T-cell (primary cell): ENCODE results near the gene TSHR. TPM values are rescaled to one million over a fixed set of nuclear protein-coding genes. Genes with fewer than 3 reads are reported as not detected.

Experiments used
- ATAC-seq, 4 experiments: fragments of 200-7000 bp in 3 of 4; fragments of 150-1000 bp in 1 of 4; cut with Tn5 transposase; replicated peaks in 1 of 4; 1 replicate in 3 of 4; 2 replicates in 1 of 4; pipeline ENCODE4 v1.10.0; 2021; ENCODE audit warnings: moderate library complexity in 3 of 4, mild to moderate bottlenecking in 2 of 4, moderate number of reproducible peaks in 1 of 4
- CTCF ChIA-PET, 2 donors: fragments of 300-600 bp; sonication (Branson Sonifier 250); formaldehyde crosslinking; loops; one replicate each; lab custom pipeline; 2022; ENCODE audit warnings: antibody characterized with exemption in 2 of 2; lab: Charles Lee
- POLR2A ChIA-PET, 2 donors: fragments of 300-600 bp; sonication (Branson Sonifier 250); formaldehyde crosslinking; loops; one replicate each; lab custom pipeline; 2022; ENCODE audit warnings: antibody characterized with exemption in 2 of 2; lab: Charles Lee
- DNase-seq, 35 experiments: peaks; one replicate each; pipeline versions ENCODE4 v3.0.0 to v3.0.0-alpha.2; 2013 to 2023
- H3K27ac ChIP-seq: one replicate; pipeline ENCODE4 v1.5.1; 2013; ENCODE audit warnings: low read length
- H3K27me3 ChIP-seq, 2 experiments: replicated peaks in 1 of 2; 1 replicate in 1 of 2; 2 replicates in 1 of 2; pipeline versions ENCODE4 v1.6.1 to v1.7.0; 2013; ENCODE audit warnings: low read length in 1 of 2, mixed read lengths in 1 of 2; ENCODE audit not compliant: control insufficient read depth in 2 of 2, insufficient read depth in 2 of 2; ENCODE audit errors: extremely low read depth in 1 of 2
- H3K36me3 ChIP-seq, 2 donors: 1 replicate in 1 of 2; 2 replicates in 1 of 2; pipeline versions ENCODE4 v1.6.1 to v1.7.0; 2013; ENCODE audit warnings: low read length in 1 of 2; ENCODE audit not compliant: control insufficient read depth in 2 of 2, insufficient read depth in 1 of 2; ENCODE audit errors: extremely low read depth in 1 of 2
- H3K4me1 ChIP-seq, 2 experiments: 1 replicate in 1 of 2; 2 replicates in 1 of 2; pipeline versions ENCODE4 v1.6.1 to v1.7.0; 2013; ENCODE audit warnings: low read length in 2 of 2, mixed read lengths in 1 of 2; ENCODE audit not compliant: insufficient read depth in 2 of 2, control insufficient read depth in 1 of 2; ENCODE audit errors: extremely low read depth in 1 of 2
- H3K4me3 ChIP-seq, 2 donors: 1 replicate in 1 of 2; 2 replicates in 1 of 2; pipeline versions ENCODE4 v1.5.1 to v1.7.0; 2013; ENCODE audit warnings: mild to moderate bottlenecking in 2 of 2, low read length in 1 of 2, moderate library complexity in 1 of 2; ENCODE audit not compliant: control insufficient read depth in 1 of 2; ENCODE audit errors: extremely low read depth in 1 of 2
- H3K9me3 ChIP-seq: 2 replicates; pipeline ENCODE4 v1.7.0; 2013
- H3K27ac Mint-ChIP-seq, 2 donors: one replicate each; pipeline ENCODE4 v1.8.0; 2020 to 2021; ENCODE audit warnings: mild to moderate bottlenecking in 2 of 2, mixed read lengths in 2 of 2
- H3K27me3 Mint-ChIP-seq, 2 donors: one replicate each; pipeline ENCODE4 v1.8.0; 2021 to 2022; ENCODE audit warnings: mixed read lengths in 2 of 2
- H3K36me3 Mint-ChIP-seq: one replicate; pipeline ENCODE4 v1.8.0; 2021; ENCODE audit warnings: mixed read lengths
- H3K4me1 Mint-ChIP-seq, 3 donors: one replicate each; pipeline ENCODE4 v1.8.0; 2020 to 2022; ENCODE audit warnings: mixed read lengths in 3 of 3, mild to moderate bottlenecking in 1 of 3
- H3K4me3 Mint-ChIP-seq, 3 donors: one replicate each; pipeline ENCODE4 v1.8.0; 2020 to 2022; ENCODE audit warnings: mild to moderate bottlenecking in 3 of 3, mixed read lengths in 3 of 3, moderate library complexity in 3 of 3
- H3K9me3 Mint-ChIP-seq, 3 donors: one replicate each; pipeline ENCODE4 v1.8.0; 2020 to 2022; ENCODE audit warnings: mixed read lengths in 3 of 3
- WGBS: methylation state at CpG from one replicate; pipeline ENCODE4 v1.1.5; 2013; ENCODE audit warnings: missing lambda C conversion rate; ENCODE audit not compliant: insufficient coverage; 5-methylcytosine and 5-hydroxymethylcytosine counted together
- total RNA-seq, 35 experiments: library from RNA in 6 of 35; stranded (reverse) in 6 of 35; fragments of 120-200 nt in 1 of 35; gene quantifications; one replicate each; pipeline versions ENCODE4 v1.2.1 to v1.2.4 and lab custom pipeline; 2013 to 2026

TSHR gene
- total RNA-seq, 5 donors from 2014 or later (not counting 1 experiment from before 2014, with no cell fraction given): 0.25 to 1.7 (median 0.86) TPM

GRCh38 chr14:81192594-81192993 is 237.2 kb downstream of the TSHR start:
- peaks cover 4 to 37% of the 10 kb centered on the region in 2 donors for H3K36me3 ChIP-seq
- H3K9me3 ChIP-seq: no peaks in the 10 kb centered on the region
- no peak overlapping the region for H3K4me3 ChIP-seq
- Mint-ChIP-seq H3K27ac (peak overlapping the region; percentile 90 to 92), H3K36me3 (peaks cover 54% of the 10 kb centered on the region), H3K27me3 (no peaks in the 10 kb centered on the region), H3K4me3 (peak overlapping the region; percentile 37 to 70 (median 49)), H3K9me3 (no peaks in the 10 kb centered on the region), H3K4me1 (peaks cover 51 to 64% (median 53%) of the 10 kb centered on the region in 3 donors)
- CTCF ChIA-PET: interaction anchor here (0.6 to 0.8 kb wide), 4 partner anchors 29 to 274 kb away, joined by 3 read pairs; partner anchors contain the start of gene GTF2A1 (in 1 of the 2)
- no peaks in the 10 kb centered on the region for H3K27me3 ChIP-seq
- peak overlapping the region; percentile 54 for H3K27ac ChIP-seq
- WGBS: no CpG with 5 or more reads among the region's 2 CpGs
- DNase-seq (peak in 11 of 35 experiments; percentile 2 to 37 (median 7)), ATAC-seq (peak; percentile 31 to 94 (median 76))
- POLR2A ChIA-PET: interaction anchor here (0.5 to 1.4 kb wide), 2 partner anchors 26 to 28 kb away, joined by 3 to 4 read pairs; partner anchors contain the start of gene GTF2A1 (in 1 of the 2)
- H3K4me1 ChIP-seq: peaks cover 8 to 29% of the 10 kb centered on the region in 2 experiments

- H3K27me3 ChIP-seq: no peaks in the 10 kb centered on the region
- WGBS: 33% methylated on average over 1 of the region's 3 CpGs
- H3K27ac ChIP-seq: no peak overlapping the region
- Mint-ChIP-seq H3K27me3 (no peaks in the 10 kb centered on the region), H3K4me3 (no peak overlapping the region), H3K36me3 (peaks cover 52% of the 10 kb centered on the region), H3K9me3 (no peaks in the 10 kb centered on the region), H3K27ac (peak overlapping the region; percentile 53 to 73), H3K4me1 (peaks cover 43 to 56% (median 47%) of the 10 kb centered on the region in 3 donors)
- POLR2A ChIA-PET: no interaction called here
- ATAC-seq (peak in 2 of 4 experiments; percentile 30 to 44), DNase-seq (no peak)
- CTCF ChIA-PET: no interaction called here
- peaks cover 8 to 25% of the 10 kb centered on the region in 2 experiments for H3K4me1 ChIP-seq
- H3K9me3 ChIP-seq: no peaks in the 10 kb centered on the region
- no peak overlapping the region for H3K4me3 ChIP-seq
- H3K36me3 ChIP-seq: peaks cover 4 to 43% of the 10 kb centered on the region in 2 donors
These were observed 238.7 kb downstream of the TSHR start for GRCh38 chr14:81193924-81194633.

Other genes with a start within 250 kb of the TSHR start
- 10 to 100 TPM; 12.6 to 24.8 (median 15.2) TPM for gene CEP128, start 13.9 kb upstream of the TSHR start, total RNA-seq